GM12878 (cell line): ENCODE results near the gene PLA2G6. TPM values are rescaled to one million over a fixed set of nuclear protein-coding genes. Genes with fewer than 3 reads are reported as not detected.

Experiments used
- ATAC-seq: fragments of 200-7000 bp; cut with Tn5 transposase; 3 replicates; pipeline ENCODE4 v1.9.1; 2020; ENCODE audit warnings: mild to moderate bottlenecking, moderate library complexity
- BruUV-seq: library from RNA; stranded (reverse); fragments of 400-500 nt; replicated peaks from 2 replicates; lab custom pipeline; 2021; lab: Mats Ljungman, UMichigan
- CTCF ChIA-PET: fragments of 300-600 bp; sonication (Branson Sonifier 250); formaldehyde crosslinking; extraction: SDS; loops from one replicate; lab custom pipeline; 2021; ENCODE audit warnings: inconsistent platforms; lab: Yijun Ruan, JAX
- POLR2A ChIA-PET: fragments of 350-600 bp; formaldehyde crosslinking; extraction: SDS; loops from one replicate; lab custom pipeline; 2021; ENCODE audit warnings: inconsistent platforms; lab: Charles Lee
- RAD21 ChIA-PET: fragments of 300-600 bp; sonication (Branson Sonifier 250); formaldehyde crosslinking; loops from one replicate; lab custom pipeline; 2023; ENCODE audit warnings: antibody characterized with exemption; ENCODE audit not compliant: unreplicated experiment; lab: Charles Lee
- SMC1A ChIA-PET: fragments of 300-600 bp; sonication (Branson Sonifier 250); formaldehyde crosslinking; loops from one replicate; lab custom pipeline; 2023; ENCODE audit not compliant: unreplicated experiment, uncharacterized antibody; lab: Charles Lee
- DNase-seq: peaks from one replicate; pipeline ENCODE4 v3.0.0-alpha.2; 2011; ENCODE audit warnings: low read depth, low spot score
- FAIRE-seq: peaks from 3 replicates; lab custom pipeline; 2011; peaks lifted over from hg19 to GRCh38; lab: Jason Lieb, UNC
- H2AFZ ChIP-seq: 2 replicates; pipeline ENCODE4 v1.6.0; 2011; ENCODE audit warnings: low read depth, low read length, control low read depth; ENCODE audit not compliant: control insufficient read depth
- H3K27ac ChIP-seq: 2 replicates; pipeline ENCODE4 v1.5.1; 2011; ENCODE audit warnings: control low read depth; ENCODE audit not compliant: control insufficient read depth, insufficient read depth
- H3K27me3 ChIP-seq, 2 experiments: replicated peaks in 1 of 2; 2 replicates each; pipeline versions ENCODE4 v1.6.0 to v1.6.1; 2011; ENCODE audit warnings: low read length in 1 of 2; ENCODE audit not compliant: control insufficient read depth in 2 of 2, insufficient read depth in 2 of 2
- H3K36me3 ChIP-seq, 2 experiments: 2 replicates each; pipeline ENCODE4 v1.5.1; 2011; ENCODE audit warnings: low read length in 1 of 2; ENCODE audit not compliant: control insufficient read depth in 2 of 2, insufficient read depth in 2 of 2
- H3K4me1 ChIP-seq: 2 replicates; pipeline ENCODE4 v1.6.1; 2011; ENCODE audit warnings: mild to moderate bottlenecking, low read length, moderate library complexity, mixed read lengths; ENCODE audit not compliant: control insufficient read depth, insufficient read depth
- H3K4me2 ChIP-seq: 2 replicates; pipeline ENCODE4 v1.6.0; 2011; ENCODE audit warnings: control low read depth; ENCODE audit not compliant: control insufficient read depth, insufficient read depth
- H3K4me3 ChIP-seq: fragments of 200-600 bp; sonication (generic); 2 replicates; pipeline ENCODE4 v1.5.1; 2016
- H3K79me2 ChIP-seq: 2 replicates; pipeline ENCODE4 v1.6.0; 2011; ENCODE audit warnings: low read length; ENCODE audit not compliant: control insufficient read depth, insufficient read depth
- H3K9ac ChIP-seq: 2 replicates; pipeline ENCODE4 v1.8.0; 2011; ENCODE audit warnings: low read length, control low read depth, mixed read lengths; ENCODE audit not compliant: control insufficient read depth, insufficient read depth
- H3K9me3 ChIP-seq: replicated peaks from 3 replicates; pipeline ENCODE4 v1.5.1; 2011; ENCODE audit warnings: mild to moderate bottlenecking, low read length; ENCODE audit not compliant: control insufficient read depth, insufficient read depth
- H4K20me1 ChIP-seq: 2 replicates; pipeline ENCODE4 v1.6.0; 2011; ENCODE audit not compliant: control insufficient read depth, insufficient read depth
- BMI1 ChIP-seq: fragments of 450-650 bp; IDR thresholded peaks from 2 replicates; pipeline ENCODE4 v1.6.1; 2016; ENCODE audit warnings: mild to moderate bottlenecking, moderate library complexity, borderline replicate concordance
- DPF2 ChIP-seq: fragments of 450-650 bp; IDR thresholded peaks from 2 replicates; pipeline ENCODE4 v1.6.1; 2017; ENCODE audit warnings: mild to moderate bottlenecking
- ESRRA ChIP-seq: IDR thresholded peaks from 2 replicates; pipeline ENCODE4 v1.6.1; 2012; ENCODE audit warnings: mild to moderate bottlenecking, low read length, improper control_type of control experiment
- EZH2 ChIP-seq: IDR thresholded peaks from 2 replicates; pipeline ENCODE4 v1.6.1; 2012; ENCODE audit warnings: low read depth, mild to moderate bottlenecking, control low read depth, inconsistent platforms, low read length, borderline replicate concordance; ENCODE audit not compliant: control insufficient read depth
- HDAC2 ChIP-seq: fragments of 200-600 bp; sonication (generic); IDR thresholded peaks from 2 replicates; pipeline ENCODE4 v1.6.1; 2017
- JUNB ChIP-seq: IDR thresholded peaks from 2 replicates; pipeline ENCODE4 v1.6.1; 2016; ENCODE audit warnings: antibody characterized with exemption, mild to moderate bottlenecking
- KDM1A ChIP-seq: fragments of 200-600 bp; sonication (generic); IDR thresholded peaks from 2 replicates; pipeline ENCODE4 v1.6.1; 2016; ENCODE audit warnings: borderline replicate concordance
- NFYA ChIP-seq: IDR thresholded peaks from 2 replicates; pipeline ENCODE4 v1.6.1; 2011; ENCODE audit warnings: low read depth, mild to moderate bottlenecking, low read length, improper control_type of control experiment, borderline replicate concordance
- PAX5 ChIP-seq: IDR thresholded peaks from 2 replicates; pipeline ENCODE4 v1.6.1; 2011; ENCODE audit warnings: low read depth, low read length, borderline replicate concordance
- TCF3 ChIP-seq: IDR thresholded peaks from 2 replicates; pipeline ENCODE4 v1.6.1; 2012; ENCODE audit warnings: low read depth, mild to moderate bottlenecking, low read length, borderline replicate concordance; ENCODE audit not compliant: insufficient read depth
- USF1 ChIP-seq: IDR thresholded peaks from 2 replicates; pipeline ENCODE4 v1.6.1; 2011; ENCODE audit warnings: borderline replicate concordance, low read depth, mild to moderate bottlenecking, moderate library complexity, mixed read lengths, low read length; ENCODE audit not compliant: insufficient read depth; ENCODE audit errors: extremely low read length
- WGBS: methylation state at CpG from one replicate; pipeline ENCODE4 v1.1.6; 2016; ENCODE audit warnings: low lambda C conversion rate; ENCODE audit not compliant: insufficient replicate concordance, insufficient coverage; ENCODE audit errors: missing lambda C conversion rate; 5-methylcytosine and 5-hydroxymethylcytosine counted together
- in situ Hi-C: fragments of 300-500 bp; cut with MboI; formaldehyde crosslinking; loops from 9 replicates; pipeline ENCODE4 v1.14.3; 2018; ENCODE audit warnings: mixed read lengths
- intact Hi-C: fragments of 100-400 bp; cut with micrococcal nuclease; formaldehyde crosslinking; loops from one replicate; pipeline ENCODE4 v1.14.2; 2022; ENCODE audit not compliant: unreplicated experiment
- polyA plus RNA-seq, 11 experiments: library from polyadenylated mRNA; depleted of rRNA in 4 of 11; unstranded in 6 of 11; stranded (reverse) in 5 of 11; fragments of >200 nt; fragmentation: Nextera tagmentation in 4 of 11; fragmentation: Illumina TruSeq in 1 of 11; extraction: Ambion mirVana in 4 of 11; extraction: Trizol in 1 of 11; gene quantifications; 1 replicate in 1 of 11; 2 replicates in 10 of 11; pipeline versions ENCODE4 v1.2.1 to v1.2.3, GENCODE V29; 2011 to 2016; ENCODE audit warnings: inconsistent platforms in 2 of 11, missing spikeins in 2 of 11, low read depth in 1 of 11
- total RNA-seq, 4 experiments: library from RNA; depleted of rRNA in 3 of 4; stranded (reverse); fragments of >200 nt in 3 of 4; fragmentation: Illumina TruSeq in 1 of 4; extraction: Trizol in 1 of 4; gene quantifications; 2 replicates each; pipeline versions ENCODE4 v1.2.1 to v1.2.3, GENCODE V29; 2013 to 2021
- TF ChIP-seq, protein P1 (sequence below): fragments of 450-650 bp; formaldehyde crosslinking; IDR thresholded peaks from 2 replicates; pipeline ENCODE4 v1.4.0; 2020; ENCODE audit warnings: mild to moderate bottlenecking, moderate library complexity
- TF ChIP-seq, protein P2 (sequence below): fragments of 450-650 bp; IDR thresholded peaks from 2 replicates; pipeline ENCODE4 v1.6.1; 2017; ENCODE audit warnings: borderline replicate concordance

Gene PLA2G6
- total and polyA plus RNA-seq, 10 of the 15 experiments (the other 5 are each of a cell fraction or from before 2014, with no cell fraction given): 0.15 to 42.2 (median 15.8) TPM

- TF ChIP-seq, protein P1, sequence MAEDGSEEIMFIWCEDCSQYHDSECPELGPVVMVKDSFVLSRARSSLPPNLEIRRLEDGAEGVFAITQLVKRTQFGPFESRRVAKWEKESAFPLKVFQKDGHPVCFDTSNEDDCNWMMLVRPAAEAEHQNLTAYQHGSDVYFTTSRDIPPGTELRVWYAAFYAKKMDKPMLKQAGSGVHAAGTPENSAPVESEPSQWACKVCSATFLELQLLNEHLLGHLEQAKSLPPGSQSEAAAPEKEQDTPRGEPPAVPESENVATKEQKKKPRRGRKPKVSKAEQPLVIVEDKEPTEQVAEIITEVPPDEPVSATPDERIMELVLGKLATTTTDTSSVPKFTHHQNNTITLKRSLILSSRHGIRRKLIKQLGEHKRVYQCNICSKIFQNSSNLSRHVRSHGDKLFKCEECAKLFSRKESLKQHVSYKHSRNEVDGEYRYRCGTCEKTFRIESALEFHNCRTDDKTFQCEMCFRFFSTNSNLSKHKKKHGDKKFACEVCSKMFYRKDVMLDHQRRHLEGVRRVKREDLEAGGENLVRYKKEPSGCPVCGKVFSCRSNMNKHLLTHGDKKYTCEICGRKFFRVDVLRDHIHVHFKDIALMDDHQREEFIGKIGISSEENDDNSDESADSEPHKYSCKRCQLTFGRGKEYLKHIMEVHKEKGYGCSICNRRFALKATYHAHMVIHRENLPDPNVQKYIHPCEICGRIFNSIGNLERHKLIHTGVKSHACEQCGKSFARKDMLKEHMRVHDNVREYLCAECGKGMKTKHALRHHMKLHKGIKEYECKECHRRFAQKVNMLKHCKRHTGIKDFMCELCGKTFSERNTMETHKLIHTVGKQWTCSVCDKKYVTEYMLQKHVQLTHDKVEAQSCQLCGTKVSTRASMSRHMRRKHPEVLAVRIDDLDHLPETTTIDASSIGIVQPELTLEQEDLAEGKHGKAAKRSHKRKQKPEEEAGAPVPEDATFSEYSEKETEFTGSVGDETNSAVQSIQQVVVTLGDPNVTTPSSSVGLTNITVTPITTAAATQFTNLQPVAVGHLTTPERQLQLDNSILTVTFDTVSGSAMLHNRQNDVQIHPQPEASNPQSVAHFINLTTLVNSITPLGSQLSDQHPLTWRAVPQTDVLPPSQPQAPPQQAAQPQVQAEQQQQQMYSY (CRISPR knock-in tag): no peak
- TF ChIP-seq BMI1 (no peak), PAX5 (no peak)
These were observed 92.8 kb downstream of the PLA2G6 start (continued) for GRCh38 chr22:38088629-38089473.

GRCh38 chr22:38087855-38088254 lies 93.8 kb downstream of the PLA2G6 start:
- Histone ChIP-seq H3K27ac (no peak overlapping the region), H4K20me1 (no peaks in the 10 kb centered on the region), H3K4me2 (no peak overlapping the region), H3K9me3 (no peaks in the 10 kb centered on the region), H2AFZ (no peak overlapping the region), H3K36me3 (no peaks in the 10 kb centered on the region), H3K27me3 (no peaks in the 10 kb centered on the region; a peak in 2 of 4 replicates), H3K4me3 (no peak overlapping the region), H3K4me1 (no peaks in the 10 kb centered on the region), H3K9ac (no peak overlapping the region), H3K79me2 (no peaks in the 10 kb centered on the region)
- intact Hi-C loops: no loop called here
- RAD21 ChIA-PET: no interaction called here
- in situ Hi-C loops: no loop called here
- no peak for ATAC-seq
- POLR2A ChIA-PET: no interaction called here
- BruUV-seq: no TSS peak
- TF ChIP-seq TCF3: no peak
- no peak for TF ChIP-seq JUNB
- TF ChIP-seq, protein P2, sequence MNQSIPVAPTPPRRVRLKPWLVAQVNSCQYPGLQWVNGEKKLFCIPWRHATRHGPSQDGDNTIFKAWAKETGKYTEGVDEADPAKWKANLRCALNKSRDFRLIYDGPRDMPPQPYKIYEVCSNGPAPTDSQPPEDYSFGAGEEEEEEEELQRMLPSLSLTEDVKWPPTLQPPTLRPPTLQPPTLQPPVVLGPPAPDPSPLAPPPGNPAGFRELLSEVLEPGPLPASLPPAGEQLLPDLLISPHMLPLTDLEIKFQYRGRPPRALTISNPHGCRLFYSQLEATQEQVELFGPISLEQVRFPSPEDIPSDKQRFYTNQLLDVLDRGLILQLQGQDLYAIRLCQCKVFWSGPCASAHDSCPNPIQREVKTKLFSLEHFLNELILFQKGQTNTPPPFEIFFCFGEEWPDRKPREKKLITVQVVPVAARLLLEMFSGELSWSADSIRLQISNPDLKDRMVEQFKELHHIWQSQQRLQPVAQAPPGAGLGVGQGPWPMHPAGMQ: no peak
- TF ChIP-seq USF1: no peak
- no peak for TF ChIP-seq DPF2
- TF ChIP-seq HDAC2: no peak
- no peak for TF ChIP-seq EZH2
- TF ChIP-seq KDM1A: no peak
- no peak for TF ChIP-seq ESRRA
- no peak for TF ChIP-seq NFYA
- CTCF ChIA-PET: no interaction called here
- SMC1A ChIA-PET: interaction anchor here (1.2 kb wide), 1 partner anchor 267 kb away, joined by 3 read pairs; no protein-coding TSS in a partner anchor
- FAIRE-seq: no peak
- WGBS: 54% methylated on average over 11 of the region's 12 CpGs
- DNase-seq: no peak
